ENCODE results near the gene GRM7. TPM values are rescaled to one million over a fixed set of nuclear protein-coding genes. Genes with fewer than 3 reads are reported as not detected.

GRM7 gene
- total and polyA plus RNA-seq, 2 experiments from 2014 or later: 0.40 TPM; not detected in 1

DNA sequence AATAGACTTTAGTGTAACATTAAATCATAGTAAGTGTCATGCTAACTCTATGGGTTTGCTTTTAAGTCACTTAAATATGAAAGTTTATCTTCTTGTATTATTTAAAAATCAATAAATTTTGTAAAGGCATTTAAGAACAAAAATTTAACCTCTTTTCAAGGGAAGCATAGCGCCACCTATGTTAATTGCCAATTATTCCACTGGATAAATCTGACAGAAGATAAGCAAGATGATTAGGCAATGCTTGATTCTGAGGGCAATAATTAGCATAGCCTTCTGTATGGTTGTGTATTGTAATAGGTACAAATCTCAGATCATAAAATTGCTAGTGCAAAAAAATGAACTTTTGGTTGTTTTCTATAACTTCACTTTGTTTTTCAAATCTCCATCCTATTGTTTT lies 560.1 kb downstream of the GRM7 start:
- Histone ChIP-seq H3K36me3 (ENCODE audit: insufficient read depth) (no peaks in the 10 kb centered on the region), H3K4me1 (ENCODE audit: insufficient read depth) (no peaks in the 10 kb centered on the region), H3K79me2 (replicated peaks; ENCODE audit: insufficient read depth) (no peaks in the 10 kb centered on the region), H3K9me2 (ENCODE audit: insufficient read depth) (no peaks in the 10 kb centered on the region; the same call in 1 of the 2 replicates), H3K4me2 (no peak overlapping the region), H4K20me1 (replicated peaks; ENCODE audit: insufficient read depth) (no peaks in the 10 kb centered on the region), H3K27ac (ENCODE audit: low read depth) (no peak overlapping the region), H2AFZ (no peak overlapping the region), H3F3A (replicated peaks; ENCODE audit: low read depth) (no peaks in the 10 kb centered on the region), H3K4me3 (no peak overlapping the region), H3K27me3 (ENCODE audit: insufficient read depth) (no peaks in the 10 kb centered on the region)
- TF ChIP-seq, protein P1, sequence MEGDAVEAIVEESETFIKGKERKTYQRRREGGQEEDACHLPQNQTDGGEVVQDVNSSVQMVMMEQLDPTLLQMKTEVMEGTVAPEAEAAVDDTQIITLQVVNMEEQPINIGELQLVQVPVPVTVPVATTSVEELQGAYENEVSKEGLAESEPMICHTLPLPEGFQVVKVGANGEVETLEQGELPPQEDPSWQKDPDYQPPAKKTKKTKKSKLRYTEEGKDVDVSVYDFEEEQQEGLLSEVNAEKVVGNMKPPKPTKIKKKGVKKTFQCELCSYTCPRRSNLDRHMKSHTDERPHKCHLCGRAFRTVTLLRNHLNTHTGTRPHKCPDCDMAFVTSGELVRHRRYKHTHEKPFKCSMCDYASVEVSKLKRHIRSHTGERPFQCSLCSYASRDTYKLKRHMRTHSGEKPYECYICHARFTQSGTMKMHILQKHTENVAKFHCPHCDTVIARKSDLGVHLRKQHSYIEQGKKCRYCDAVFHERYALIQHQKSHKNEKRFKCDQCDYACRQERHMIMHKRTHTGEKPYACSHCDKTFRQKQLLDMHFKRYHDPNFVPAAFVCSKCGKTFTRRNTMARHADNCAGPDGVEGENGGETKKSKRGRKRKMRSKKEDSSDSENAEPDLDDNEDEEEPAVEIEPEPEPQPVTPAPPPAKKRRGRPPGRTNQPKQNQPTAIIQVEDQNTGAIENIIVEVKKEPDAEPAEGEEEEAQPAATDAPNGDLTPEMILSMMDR (conservative IDR thresholded peaks at IDR 0.05; ENCODE audit: low read depth in 2 of 2): peak in 1 of 2 experiments; percentile 62; a peak in 3 of 4 replicates
- TF ChIP-seq ZNF114 (CRISPR knock-in tag; IDR thresholded peaks at IDR 0.05): no peak
- DNase-seq (ENCODE audit: low spot score): peak; percentile 30
- H3K27ac Mint-ChIP-seq: no peak overlapping the region
- no peak overlapping the region for H3K4me3 Mint-ChIP-seq
- no peak for ATAC-seq
- no peaks in the 10 kb centered on the region for H3K9me3 Mint-ChIP-seq
- no peaks in the 10 kb centered on the region for H3K36me3 Mint-ChIP-seq (ENCODE audit: low read depth)
- H3K4me1 Mint-ChIP-seq: no peaks in the 10 kb centered on the region; the same call in 2 of the 3 replicates
- no peaks in the 10 kb centered on the region for H3K27me3 Mint-ChIP-seq (ENCODE audit: insufficient read depth, low read depth, poor library complexity)

DNA sequence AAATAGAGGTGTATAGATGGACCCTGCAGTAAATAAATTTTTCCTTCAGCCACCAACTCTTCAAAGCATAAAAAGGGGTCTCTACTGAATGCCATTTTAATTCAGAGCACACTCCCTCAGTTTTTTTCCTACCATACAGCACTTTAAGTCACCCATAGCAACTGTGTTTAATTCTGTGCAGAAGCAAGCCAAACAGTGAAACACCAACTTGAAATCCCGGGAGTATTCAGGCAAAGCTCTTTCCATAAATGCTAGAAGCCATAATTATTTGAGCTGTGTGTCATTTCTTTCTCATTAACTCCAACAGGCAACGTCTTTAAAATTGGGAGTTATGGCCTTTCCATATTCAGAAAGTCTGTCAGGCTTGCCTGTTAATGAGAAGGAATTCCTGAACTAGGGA lies 562.1 kb downstream of the GRM7 start:
- H3K9me3 Mint-ChIP-seq: no peaks in the 10 kb centered on the region; the same call in 2 of the 3 replicates
- no peak overlapping the region for H3K4me3 Mint-ChIP-seq
- 0 out of 2 replicates have a peak overlapping the region, but pooled peaks have one; percentile 4 for H2AFZ ChIP-seq
- H3K4me2 ChIP-seq: no peak overlapping the region
- H3K36me3 Mint-ChIP-seq (ENCODE audit: low read depth): no peaks in the 10 kb centered on the region
- no peaks in the 10 kb centered on the region for H3K4me1 ChIP-seq (ENCODE audit: insufficient read depth)
- no peaks in the 10 kb centered on the region for H3K27me3 Mint-ChIP-seq (ENCODE audit: insufficient read depth, low read depth, poor library complexity)
- no peaks in the 10 kb centered on the region for H4K20me1 ChIP-seq (replicated peaks; ENCODE audit: insufficient read depth)
- no peak overlapping the region for H3K27ac Mint-ChIP-seq
- no peaks in the 10 kb centered on the region; the same call in 2 of the 3 replicates for H3K4me1 Mint-ChIP-seq
- H3K9me2 ChIP-seq (ENCODE audit: insufficient read depth): no peaks in the 10 kb centered on the region; the same call in 1 of the 2 replicates
- DNase-seq (ENCODE audit: low spot score) (no peak), ATAC-seq (no peak)
- H3F3A ChIP-seq (replicated peaks; ENCODE audit: low read depth): no peaks in the 10 kb centered on the region
- no peaks in the 10 kb centered on the region for H3K27me3 ChIP-seq (ENCODE audit: insufficient read depth)
- H3K27ac ChIP-seq (ENCODE audit: low read depth): no peak overlapping the region
- no peaks in the 10 kb centered on the region for H3K79me2 ChIP-seq (replicated peaks; ENCODE audit: insufficient read depth)
- no peak overlapping the region for H3K4me3 ChIP-seq
- no peaks in the 10 kb centered on the region for H3K36me3 ChIP-seq (ENCODE audit: insufficient read depth)
- TF ChIP-seq, protein P1 (conservative IDR thresholded peaks at IDR 0.05; ENCODE audit: low read depth in 2 of 2): no peak
- TF ChIP-seq EZH2phosphoT487 (IDR thresholded peaks at IDR 0.05; ENCODE audit: unreplicated experiment) (no peak), STAT1 (IDR thresholded peaks at IDR 0.05; ENCODE audit: unreplicated experiment) (no peak), JUNB (IDR thresholded peaks at IDR 0.05; ENCODE audit: unreplicated experiment) (no peak)
- TF ChIP-seq, protein P2, sequence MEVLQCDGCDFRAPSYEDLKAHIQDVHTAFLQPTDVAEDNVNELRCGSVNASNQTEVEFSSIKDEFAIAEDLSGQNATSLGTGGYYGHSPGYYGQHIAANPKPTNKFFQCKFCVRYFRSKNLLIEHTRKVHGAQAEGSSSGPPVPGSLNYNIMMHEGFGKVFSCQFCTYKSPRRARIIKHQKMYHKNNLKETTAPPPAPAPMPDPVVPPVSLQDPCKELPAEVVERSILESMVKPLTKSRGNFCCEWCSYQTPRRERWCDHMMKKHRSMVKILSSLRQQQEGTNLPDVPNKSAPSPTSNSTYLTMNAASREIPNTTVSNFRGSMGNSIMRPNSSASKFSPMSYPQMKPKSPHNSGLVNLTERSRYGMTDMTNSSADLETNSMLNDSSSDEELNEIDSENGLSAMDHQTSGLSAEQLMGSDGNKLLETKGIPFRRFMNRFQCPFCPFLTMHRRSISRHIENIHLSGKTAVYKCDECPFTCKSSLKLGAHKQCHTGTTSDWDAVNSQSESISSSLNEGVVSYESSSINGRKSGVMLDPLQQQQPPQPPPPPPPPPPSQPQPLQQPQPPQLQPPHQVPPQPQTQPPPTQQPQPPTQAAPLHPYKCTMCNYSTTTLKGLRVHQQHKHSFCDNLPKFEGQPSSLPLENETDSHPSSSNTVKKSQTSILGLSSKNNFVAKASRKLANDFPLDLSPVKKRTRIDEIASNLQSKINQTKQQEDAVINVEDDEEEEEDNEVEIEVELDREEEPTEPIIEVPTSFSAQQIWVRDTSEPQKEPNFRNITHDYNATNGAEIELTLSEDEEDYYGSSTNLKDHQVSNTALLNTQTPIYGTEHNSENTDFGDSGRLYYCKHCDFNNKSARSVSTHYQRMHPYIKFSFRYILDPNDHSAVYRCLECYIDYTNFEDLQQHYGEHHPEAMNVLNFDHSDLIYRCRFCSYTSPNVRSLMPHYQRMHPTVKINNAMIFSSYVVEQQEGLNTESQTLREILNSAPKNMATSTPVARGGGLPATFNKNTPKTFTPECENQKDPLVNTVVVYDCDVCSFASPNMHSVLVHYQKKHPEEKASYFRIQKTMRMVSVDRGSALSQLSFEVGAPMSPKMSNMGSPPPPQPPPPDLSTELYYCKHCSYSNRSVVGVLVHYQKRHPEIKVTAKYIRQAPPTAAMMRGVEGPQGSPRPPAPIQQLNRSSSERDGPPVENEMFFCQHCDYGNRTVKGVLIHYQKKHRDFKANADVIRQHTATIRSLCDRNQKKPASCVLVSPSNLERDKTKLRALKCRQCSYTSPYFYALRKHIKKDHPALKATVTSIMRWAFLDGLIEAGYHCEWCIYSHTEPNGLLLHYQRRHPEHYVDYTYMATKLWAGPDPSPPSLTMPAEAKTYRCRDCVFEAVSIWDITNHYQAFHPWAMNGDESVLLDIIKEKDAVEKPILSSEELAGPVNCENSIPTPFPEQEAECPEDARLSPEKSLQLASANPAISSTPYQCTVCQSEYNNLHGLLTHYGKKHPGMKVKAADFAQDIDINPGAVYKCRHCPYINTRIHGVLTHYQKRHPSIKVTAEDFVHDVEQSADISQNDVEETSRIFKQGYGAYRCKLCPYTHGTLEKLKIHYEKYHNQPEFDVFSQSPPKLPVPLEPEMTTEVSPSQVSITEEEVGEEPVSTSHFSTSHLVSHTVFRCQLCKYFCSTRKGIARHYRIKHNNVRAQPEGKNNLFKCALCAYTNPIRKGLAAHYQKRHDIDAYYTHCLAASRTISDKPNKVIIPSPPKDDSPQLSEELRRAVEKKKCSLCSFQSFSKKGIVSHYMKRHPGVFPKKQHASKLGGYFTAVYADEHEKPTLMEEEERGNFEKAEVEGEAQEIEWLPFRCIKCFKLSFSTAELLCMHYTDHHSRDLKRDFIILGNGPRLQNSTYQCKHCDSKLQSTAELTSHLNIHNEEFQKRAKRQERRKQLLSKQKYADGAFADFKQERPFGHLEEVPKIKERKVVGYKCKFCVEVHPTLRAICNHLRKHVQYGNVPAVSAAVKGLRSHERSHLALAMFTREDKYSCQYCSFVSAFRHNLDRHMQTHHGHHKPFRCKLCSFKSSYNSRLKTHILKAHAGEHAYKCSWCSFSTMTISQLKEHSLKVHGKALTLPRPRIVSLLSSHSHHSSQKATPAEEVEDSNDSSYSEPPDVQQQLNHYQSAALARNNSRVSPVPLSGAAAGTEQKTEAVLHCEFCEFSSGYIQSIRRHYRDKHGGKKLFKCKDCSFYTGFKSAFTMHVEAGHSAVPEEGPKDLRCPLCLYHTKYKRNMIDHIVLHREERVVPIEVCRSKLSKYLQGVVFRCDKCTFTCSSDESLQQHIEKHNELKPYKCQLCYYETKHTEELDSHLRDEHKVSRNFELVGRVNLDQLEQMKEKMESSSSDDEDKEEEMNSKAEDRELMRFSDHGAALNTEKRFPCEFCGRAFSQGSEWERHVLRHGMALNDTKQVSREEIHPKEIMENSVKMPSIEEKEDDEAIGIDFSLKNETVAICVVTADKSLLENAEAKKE (CRISPR knock-in tag; IDR thresholded peaks at IDR 0.05): no peak
- TF ChIP-seq, protein P3, sequence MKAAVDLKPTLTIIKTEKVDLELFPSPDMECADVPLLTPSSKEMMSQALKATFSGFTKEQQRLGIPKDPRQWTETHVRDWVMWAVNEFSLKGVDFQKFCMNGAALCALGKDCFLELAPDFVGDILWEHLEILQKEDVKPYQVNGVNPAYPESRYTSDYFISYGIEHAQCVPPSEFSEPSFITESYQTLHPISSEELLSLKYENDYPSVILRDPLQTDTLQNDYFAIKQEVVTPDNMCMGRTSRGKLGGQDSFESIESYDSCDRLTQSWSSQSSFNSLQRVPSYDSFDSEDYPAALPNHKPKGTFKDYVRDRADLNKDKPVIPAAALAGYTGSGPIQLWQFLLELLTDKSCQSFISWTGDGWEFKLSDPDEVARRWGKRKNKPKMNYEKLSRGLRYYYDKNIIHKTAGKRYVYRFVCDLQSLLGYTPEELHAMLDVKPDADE (IDR thresholded peaks at IDR 0.05): no peak
